ENCODE measurements around the gene DPP3.

DNA sequence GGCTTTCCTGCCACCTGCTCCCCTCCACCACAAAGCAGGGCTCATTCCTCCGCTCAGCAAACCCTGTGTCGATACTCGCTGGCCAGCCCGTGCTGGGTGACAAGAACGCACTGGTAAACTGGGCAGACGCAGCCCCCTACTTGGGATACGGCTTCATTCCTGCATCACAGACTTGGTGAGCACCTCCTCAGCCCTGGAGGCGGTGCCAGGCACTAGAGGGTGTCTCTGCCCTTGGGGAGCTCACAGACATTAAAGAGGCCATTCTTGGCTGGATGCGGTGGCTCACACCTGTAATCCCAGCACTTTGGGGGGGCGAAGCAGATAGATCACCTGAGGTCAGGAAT lies 59.6 kb downstream of the DPP3 start:
- TF ChIP-seq CTCF (conservative IDR thresholded peaks at IDR 0.05; ENCODE audit: low read length) (no peak), EZH2phosphoT487 (IDR thresholded peaks at IDR 0.05; ENCODE audit: borderline replicate concordance, low read depth, low read length) (no peak)
